Activated T-helper 9 cell treated with anti-CD3 and anti-CD28 coated beads, Interleukin-2, amount 50 U/mL, for 16 hours (primary cell): Measurements from ENCODE around the gene ZBTB16.
"Not testable (repeated sequence)": the region's sequence is repeated elsewhere in the genome, so short reads cannot be mapped to it uniquely, and the experiment has no call there.

Experiments
- DNase-seq: peaks from one replicate; pipeline ENCODE4 v3.0.0-alpha.2; 2020; ENCODE audit warnings: low read depth

Gene ZBTB16

GRCh38 chr11:114042234-114042633 is 17.3 kb upstream of the ZBTB16 start:
- DNase-seq: no peak

DNA sequence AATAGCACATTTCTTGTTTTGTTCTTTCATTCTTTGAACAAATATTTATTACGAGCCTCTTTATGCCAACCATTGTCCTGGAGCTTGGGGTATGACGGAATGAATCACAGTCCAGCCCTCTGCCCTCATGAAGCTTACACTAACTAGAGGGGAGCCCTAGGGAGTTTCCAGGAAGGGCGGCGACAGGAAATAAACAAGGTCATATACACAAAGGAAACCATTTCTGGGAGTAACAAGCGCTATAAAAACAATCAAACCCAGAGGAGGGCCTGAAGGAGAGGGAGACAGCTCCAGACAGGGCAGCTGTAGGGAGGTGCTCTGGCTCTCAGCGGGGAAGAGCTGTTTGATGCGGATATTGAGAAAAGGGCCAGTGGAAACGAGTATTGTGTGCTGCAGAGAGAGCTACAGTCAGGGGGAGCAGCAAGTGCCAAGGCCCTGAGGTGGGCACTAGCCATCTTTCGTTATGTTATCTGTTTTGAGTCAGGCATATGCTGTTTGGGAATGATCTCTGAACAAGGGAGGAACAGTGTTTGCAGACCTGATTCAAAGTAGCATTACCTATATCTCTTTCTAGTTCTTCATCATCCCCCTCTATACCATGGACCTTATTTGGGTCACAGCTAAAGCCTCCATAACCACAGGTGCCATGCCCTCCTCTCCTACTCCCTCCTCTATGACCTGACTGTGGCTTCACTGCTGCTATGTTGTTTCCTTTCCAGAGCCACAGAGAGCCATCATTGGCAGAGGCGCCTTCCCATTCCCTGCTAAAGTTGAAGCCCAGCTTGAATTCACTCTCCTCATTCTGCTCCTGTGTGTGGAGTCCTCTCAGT is 15.3 kb upstream of the ZBTB16 start:
- no peak for DNase-seq

DNA sequence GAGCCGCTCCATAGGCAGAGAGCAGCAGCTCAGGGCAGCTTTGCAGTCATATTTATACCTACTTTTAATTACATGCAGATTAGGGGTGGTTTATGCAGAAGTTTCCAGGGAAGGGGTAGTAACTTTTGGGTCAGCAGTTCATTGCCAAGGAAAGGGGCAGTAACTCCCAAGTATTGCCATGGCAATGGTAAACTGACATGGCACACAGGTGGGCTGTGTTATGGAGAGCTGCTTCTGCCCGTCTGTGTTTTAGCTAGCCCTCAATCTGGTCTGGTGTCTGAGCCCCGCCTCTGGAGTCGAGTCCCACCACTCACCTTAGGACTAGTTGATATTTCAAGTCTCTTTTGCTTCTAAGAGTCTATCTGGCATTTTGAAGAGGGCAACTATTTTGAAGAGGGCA is 12.2 kb upstream of the ZBTB16 start:
- no peak for DNase-seq

DNA sequence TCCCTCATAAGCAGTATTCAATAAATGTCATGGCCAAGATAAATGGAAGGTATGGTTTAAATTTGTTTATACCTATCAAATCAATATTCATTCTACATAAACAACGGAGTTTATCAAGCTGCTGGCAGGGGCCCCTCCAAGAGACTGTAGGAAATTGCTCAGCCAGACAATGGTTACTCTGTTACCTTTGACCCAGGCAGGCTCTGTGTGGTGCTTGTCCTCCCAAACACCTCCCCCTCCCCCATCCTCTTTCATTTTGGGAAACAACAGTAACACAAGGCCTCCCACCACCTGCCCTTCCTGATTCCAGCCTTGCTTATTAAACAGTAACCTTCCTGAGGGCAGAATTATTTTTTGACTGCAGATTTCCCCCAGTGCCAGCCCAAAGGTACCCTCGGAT is 10.5 kb upstream of the ZBTB16 start:
- DNase-seq: no peak

DNA sequence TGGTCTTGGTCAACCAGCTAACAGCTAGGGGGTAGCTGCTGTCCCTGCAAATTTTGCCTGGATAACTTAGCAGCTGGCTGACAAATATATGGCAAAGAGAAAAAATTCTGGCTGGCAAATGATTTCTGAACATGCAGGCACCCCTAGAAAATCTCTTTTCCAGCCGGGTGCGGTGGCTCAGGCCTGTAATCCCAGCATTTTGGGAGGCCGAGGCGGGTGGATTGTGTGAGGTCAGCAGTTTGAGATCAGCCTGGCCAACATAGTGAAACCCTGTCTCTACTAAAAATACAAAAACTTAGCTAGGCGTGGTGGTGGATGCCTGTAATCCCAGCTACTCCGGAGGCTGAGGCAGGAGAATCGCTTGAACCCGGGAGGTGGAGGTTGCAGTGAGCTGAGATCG is 9.7 kb upstream of the ZBTB16 start:
- not testable (repeated sequence) for DNase-seq

DNA sequence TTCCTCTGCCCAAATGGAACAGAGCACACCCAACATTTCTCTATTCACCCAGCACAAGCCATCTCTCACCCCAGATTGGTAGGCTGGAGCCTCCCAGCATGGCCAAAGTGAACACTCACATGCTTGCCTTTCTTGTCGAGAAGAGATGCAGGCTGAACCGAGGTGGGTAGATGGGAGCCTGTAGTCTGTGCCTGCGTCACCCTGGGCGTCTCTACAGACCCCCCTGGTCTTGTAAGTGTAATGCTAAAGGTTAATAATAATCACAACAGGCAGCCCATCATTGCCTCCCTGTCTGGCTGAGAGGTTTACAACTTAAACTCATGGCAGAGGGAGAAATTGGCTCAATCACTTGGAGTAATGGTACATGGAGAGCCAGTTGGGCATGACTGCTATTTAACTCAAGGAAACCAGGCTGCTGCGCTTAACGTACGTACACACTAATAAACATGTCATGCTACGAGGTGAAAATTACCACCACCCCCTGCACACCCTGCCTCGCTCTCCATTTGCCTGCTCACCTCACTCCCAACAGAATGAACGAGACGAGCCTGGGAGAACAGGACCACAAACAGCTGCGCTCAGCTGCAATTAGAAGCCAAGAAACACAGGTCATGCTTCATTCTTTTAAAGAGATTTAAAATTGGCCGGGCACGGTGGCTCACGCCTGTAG is 9.1 kb upstream of the ZBTB16 start:
- no peak for DNase-seq

DNA sequence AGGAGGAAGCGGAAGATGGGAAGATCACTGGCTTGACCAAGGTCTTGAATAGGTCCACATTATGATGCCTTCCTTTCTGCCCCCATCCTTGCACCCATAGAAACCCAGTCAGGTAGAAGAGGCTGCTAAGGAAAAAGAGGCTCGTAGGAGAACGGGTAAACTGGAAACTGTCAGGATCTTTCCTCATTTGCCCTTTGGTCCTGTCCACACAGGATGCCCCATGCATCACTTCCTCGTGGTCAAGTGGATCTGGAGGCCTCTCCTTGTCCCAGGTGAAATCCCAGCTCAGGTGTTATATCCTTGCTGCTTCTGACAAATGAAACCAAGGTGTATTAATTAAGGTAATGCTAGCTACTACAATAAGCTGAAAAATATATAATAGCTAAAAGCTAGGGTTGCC is 8.0 kb upstream of the ZBTB16 start:
- DNase-seq: no peak

DNA sequence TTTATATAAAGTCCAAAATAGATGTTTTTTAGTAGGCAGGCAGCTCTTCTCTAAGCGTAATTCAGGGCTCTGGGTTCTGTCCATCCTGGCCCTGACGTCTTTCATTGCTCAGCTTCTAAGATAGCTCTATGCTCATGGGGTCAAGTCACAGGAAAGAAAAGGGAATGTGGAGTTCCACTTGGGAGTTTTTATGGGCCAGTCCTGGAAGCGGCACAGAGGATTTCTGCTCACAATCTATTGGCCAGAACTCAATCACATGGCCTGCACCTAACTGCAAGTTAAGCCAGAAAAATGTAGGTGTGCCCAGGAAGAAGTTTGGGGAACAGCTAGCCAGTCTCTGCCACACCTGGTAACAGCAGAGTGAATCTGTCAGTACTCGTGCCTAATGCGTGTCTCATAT is 7.4 kb upstream of the ZBTB16 start:
- DNase-seq: no peak

DNA sequence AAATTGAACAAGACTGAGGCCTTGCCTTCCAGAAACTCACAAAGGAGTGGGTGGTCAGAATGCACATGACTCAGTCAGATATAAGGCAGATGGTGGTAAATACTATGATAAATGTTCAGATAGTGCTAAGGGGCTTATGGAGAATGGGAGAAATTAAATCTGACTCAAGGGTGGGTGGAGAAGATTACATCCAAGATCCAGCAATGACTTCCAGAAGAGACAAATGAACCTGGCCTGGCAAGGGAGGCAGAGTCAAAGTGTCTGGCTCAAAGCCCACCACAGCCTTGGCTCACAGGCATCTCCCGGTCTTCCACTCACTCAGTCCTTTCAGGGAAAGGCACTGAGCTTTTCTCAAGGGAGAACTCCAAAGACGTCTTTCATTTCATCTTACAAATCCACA is 6.1 kb upstream of the ZBTB16 start:
- DNase-seq: no peak

GRCh38 chr11:114054806-114055205 is 4.7 kb upstream of the ZBTB16 start:
- no peak for DNase-seq

- DNase-seq: no peak
Measured at GRCh38 chr11:114056409-114056808, 3.1 kb upstream of the ZBTB16 start.

- DNase-seq: no peak
Measured at GRCh38 chr11:114057147-114057546, 2.4 kb upstream of the ZBTB16 start.

DNA sequence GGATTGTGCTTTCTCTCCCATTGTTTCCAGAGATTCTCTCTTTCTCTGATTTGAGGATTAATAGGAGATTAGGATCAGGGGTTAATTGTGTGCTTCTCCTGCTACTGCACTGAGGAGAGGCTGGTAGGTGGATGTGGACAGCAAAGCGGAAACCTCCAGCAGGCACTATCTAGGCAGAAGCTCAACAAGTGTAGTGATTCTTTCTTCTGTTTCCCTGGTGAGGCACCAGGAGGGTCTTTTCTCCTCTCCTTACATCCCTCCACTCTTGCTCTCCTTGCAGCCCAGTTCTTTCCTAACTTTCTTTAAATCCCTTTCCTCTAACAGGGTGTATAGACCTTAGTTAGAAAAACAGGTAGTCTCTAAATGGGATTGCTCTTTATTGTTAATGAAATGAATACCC is 1.9 kb upstream of the ZBTB16 start:
- DNase-seq: no peak

DNA sequence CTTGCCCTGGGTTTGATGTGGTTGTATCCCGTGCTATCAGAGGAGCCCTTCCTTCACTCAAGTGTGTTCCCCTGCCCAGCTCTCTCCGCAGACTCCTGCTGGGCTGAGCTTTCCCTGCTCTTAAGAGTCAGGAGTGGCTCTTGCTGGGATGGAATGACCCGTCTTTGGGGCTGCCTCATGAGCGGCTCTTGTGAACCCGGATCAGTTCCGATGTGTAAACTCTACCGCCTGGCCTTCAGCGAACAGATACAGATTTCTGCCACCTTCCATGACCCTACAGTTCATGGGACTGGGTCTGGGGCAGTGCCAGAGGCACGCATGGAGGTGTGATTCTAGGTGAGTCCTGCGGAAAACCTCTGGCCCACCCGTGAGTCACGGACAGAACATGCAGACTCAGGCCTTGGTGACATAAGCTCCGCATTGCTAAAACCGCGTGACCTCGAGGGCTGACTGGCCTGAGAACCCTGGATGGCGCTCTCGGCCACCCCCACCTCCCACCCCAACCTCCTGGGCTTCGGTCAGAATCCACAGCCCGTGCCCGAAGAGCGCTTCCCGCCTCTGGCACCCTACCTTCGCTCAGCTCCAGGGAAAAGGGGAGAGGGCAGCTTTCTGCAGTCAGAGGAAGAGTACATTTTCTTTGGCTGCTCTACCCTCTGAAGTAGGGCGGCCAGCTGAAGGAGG is 1.3 kb upstream of the ZBTB16 start:
- no peak for DNase-seq

DNA sequence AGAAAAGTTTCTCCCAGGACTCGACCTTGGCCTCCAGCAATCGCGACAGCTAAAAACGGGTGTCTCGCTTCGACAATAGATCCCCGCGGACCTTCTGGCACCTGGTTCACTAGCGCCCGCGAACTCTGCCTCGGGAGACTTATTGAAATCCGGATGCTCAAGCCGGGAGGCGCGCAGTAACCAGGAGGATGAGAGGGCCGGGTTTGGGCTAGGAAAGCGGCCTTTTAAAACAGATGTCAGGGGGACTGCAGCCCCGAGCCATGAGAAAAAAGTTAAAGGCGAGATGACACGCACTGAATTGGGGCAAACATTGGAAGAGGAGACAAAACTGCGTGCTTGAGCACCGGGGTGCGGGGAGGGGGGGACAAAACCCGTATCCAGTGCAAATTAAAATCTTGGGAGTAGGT is 637 bp upstream of the ZBTB16 start:
- DNase-seq: no peak

GRCh38 chr11:114059984-114060391 is 477 bp downstream of the ZBTB16 start:
- no peak for DNase-seq

GRCh38 chr11:114060392-114061047 is 1.0 kb downstream of the ZBTB16 start:
- DNase-seq: no peak

DNA sequence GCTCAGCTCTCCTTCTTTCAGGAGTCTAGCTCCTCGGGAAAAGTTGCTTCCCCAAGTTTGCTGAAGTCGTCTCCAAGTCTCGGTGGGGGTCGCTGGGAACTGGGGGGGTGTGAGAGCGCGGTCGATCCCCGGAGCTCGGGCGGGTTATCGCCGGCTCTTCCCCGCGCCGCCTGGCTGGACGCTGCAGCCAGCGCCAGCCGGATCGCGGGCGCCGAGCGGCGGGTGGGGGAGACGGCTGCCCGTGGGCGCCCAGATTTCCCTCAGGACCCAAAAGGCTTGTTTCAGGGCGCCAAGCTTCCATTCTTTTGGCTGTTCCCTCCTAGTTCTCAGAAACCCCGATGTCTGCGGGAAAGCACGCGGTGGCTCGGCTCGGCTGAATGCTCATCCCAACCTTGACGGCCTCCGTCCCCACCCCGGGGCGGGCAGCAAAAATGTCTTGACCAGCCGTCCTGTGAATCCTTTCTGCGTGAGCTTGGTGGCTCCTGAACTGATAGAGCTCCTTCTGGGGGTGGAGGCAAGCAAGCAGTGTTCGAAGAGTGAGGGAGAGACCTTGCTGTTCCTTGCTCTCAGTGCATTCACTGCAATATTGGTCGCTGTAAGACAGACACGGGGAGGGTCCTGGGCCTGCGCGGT is 1.7 kb downstream of the ZBTB16 start:
- DNase-seq: no peak

- DNase-seq: no peak
Measured at GRCh38 chr11:114061681-114062049, 2.2 kb downstream of the ZBTB16 start.

DNA sequence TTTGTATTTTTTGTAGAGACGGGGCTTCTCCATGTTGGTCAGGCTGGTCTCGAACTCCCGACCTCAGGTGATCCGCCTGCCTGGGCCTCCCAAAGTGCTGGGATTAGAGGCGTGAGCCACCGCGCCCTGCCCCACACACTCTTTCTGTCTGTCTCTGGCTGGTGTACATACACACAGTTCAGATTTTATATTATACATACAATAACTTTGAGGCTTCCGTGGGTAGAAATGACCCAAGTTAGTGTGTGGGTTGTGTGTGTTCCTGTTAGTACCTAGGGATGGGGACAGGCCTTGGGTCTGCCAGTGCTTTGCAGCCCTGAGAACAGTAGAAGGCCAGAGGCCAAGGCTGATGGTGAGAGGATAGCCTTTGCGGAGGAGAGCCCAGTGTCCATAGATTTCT is 2.8 kb downstream of the ZBTB16 start:
- DNase-seq: no peak

- no peak for DNase-seq
Measured at GRCh38 chr11:114063149-114063828, 3.8 kb downstream of the ZBTB16 start.

DNA sequence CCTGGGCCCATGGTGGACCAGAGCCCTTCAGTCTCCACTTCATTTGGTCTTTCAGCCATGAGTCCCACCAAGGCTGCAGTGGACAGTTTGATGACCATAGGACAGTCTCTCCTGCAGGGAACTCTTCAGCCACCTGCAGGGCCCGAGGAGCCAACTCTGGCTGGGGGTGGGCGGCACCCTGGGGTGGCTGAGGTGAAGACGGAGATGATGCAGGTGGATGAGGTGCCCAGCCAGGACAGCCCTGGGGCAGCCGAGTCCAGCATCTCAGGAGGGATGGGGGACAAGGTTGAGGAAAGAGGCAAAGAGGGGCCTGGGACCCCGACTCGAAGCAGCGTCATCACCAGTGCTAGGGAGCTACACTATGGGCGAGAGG is 4.3 kb downstream of the ZBTB16 start:
- DNase-seq: no peak
